HG03060 (cell line): ENCODE data around the gene CHCT1.

Experiments used
- ATAC-seq: cut with Tn5 transposase; IDR thresholded peaks from one replicate; pipeline ENCODE4 v1.9.1; 2021; ENCODE audit warnings: low read depth, moderate number of reproducible peaks; ENCODE audit not compliant: unreplicated experiment

Gene CHCT1

GRCh38 chr17:60436676-60437075 lies 14.4 kb downstream of the CHCT1 start:
- ATAC-seq = no peak

- no peak for ATAC-seq
These were observed 17.2 kb downstream of the CHCT1 start for GRCh38 chr17:60439501-60439900.

GRCh38 chr17:60442271-60443173 lies 20.2 kb downstream of the CHCT1 start:
- ATAC-seq = no peak

- no peak for ATAC-seq
These were observed 21.4 kb downstream of the CHCT1 start for GRCh38 chr17:60443713-60444112.

- ATAC-seq = no peak
These were observed 22.9 kb downstream of the CHCT1 start for GRCh38 chr17:60445144-60445543.

- ATAC-seq = no peak
These were observed 25.1 kb downstream of the CHCT1 start for GRCh38 chr17:60447375-60447774.

- ATAC-seq = no peak
These were observed 28.8 kb downstream of the CHCT1 start for GRCh38 chr17:60451071-60451470.

GRCh38 chr17:60451965-60452364 lies 29.7 kb downstream of the CHCT1 start:
- no peak for ATAC-seq

GRCh38 chr17:60455378-60455777 lies 33.1 kb downstream of the CHCT1 start:
- no peak for ATAC-seq

GRCh38 chr17:60457148-60457547 lies 34.9 kb downstream of the CHCT1 start:
- ATAC-seq = no peak

- ATAC-seq = no peak
These were observed 39.3 kb downstream of the CHCT1 start for GRCh38 chr17:60461584-60461983.

GRCh38 chr17:60463157-60463835 lies 41.0 kb downstream of the CHCT1 start:
- ATAC-seq = no peak

- no peak for ATAC-seq
These were observed 42.1 kb downstream of the CHCT1 start for GRCh38 chr17:60464343-60464742.

GRCh38 chr17:60468371-60468770 lies 46.1 kb downstream of the CHCT1 start:
- no peak for ATAC-seq

GRCh38 chr17:60471451-60471850 lies 49.2 kb downstream of the CHCT1 start:
- ATAC-seq = no peak

- no peak for ATAC-seq
These were observed 50.2 kb downstream of the CHCT1 start for GRCh38 chr17:60472449-60472848.

GRCh38 chr17:60473788-60474187 lies 51.5 kb downstream of the CHCT1 start:
- ATAC-seq = no peak
